D721Med (cell line): ENCODE data around the gene GFER.

Source experiments
- DNase-seq: peaks from one replicate; pipeline ENCODE4 v3.0.0; 2011; ENCODE audit warnings: low spot score; ENCODE audit not compliant: insufficient read length
- FAIRE-seq: peaks from 2 replicates; lab custom pipeline; 2011; peaks lifted over from hg19 to GRCh38; lab: Jason Lieb, UNC
- TF ChIP-seq, protein P1 (sequence below): IDR thresholded peaks from 2 replicates; pipeline ENCODE4 v1.5.1; 2012; ENCODE audit warnings: mild to moderate bottlenecking, control low read depth; ENCODE audit not compliant: insufficient read depth; ENCODE audit errors: missing control alignments

The GFER gene

DNA sequence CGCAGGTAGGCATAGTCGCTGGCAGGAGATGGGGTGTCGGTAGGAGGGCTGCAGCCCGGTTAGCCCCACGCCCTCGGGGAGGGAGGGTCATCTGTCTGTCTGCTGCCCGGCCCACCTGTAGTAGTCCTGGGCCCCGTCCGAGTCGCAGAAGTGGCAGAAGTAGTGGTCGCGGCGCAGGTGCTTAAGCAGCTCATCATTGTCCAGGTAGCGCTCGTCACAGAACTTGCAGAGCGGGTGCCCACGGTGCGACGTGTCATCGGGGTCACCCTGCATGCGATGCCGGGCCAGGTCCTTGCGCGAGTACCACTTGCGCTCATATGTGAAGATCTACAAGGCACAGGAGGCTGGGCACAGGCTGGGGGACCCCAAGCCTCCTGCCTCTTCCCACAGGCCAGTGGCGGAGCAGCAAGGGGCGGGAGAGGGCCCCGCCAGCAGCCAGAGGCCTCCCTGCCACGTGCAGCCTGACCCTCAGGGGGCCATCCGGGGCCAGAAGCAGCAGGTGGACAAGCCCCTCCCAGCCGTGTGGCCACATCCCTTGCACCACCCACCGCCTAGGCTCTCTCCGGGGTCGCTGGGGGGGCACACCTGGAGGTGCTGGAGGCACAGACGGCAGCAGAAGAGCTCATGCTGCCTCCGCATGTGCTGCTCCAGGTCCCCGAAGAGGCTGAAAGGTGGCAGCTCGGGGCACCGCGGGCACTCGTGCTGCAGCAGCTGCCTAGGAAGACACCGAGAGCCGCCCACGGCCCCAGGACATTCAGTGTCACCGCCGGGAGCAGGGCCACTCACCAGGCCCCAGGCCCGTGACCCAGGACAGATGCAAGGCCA lies 18.6 kb downstream of the GFER start:
- FAIRE-seq: no peak
- DNase-seq: no peak
- TF ChIP-seq, protein P1, sequence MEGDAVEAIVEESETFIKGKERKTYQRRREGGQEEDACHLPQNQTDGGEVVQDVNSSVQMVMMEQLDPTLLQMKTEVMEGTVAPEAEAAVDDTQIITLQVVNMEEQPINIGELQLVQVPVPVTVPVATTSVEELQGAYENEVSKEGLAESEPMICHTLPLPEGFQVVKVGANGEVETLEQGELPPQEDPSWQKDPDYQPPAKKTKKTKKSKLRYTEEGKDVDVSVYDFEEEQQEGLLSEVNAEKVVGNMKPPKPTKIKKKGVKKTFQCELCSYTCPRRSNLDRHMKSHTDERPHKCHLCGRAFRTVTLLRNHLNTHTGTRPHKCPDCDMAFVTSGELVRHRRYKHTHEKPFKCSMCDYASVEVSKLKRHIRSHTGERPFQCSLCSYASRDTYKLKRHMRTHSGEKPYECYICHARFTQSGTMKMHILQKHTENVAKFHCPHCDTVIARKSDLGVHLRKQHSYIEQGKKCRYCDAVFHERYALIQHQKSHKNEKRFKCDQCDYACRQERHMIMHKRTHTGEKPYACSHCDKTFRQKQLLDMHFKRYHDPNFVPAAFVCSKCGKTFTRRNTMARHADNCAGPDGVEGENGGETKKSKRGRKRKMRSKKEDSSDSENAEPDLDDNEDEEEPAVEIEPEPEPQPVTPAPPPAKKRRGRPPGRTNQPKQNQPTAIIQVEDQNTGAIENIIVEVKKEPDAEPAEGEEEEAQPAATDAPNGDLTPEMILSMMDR: no peak

DNA sequence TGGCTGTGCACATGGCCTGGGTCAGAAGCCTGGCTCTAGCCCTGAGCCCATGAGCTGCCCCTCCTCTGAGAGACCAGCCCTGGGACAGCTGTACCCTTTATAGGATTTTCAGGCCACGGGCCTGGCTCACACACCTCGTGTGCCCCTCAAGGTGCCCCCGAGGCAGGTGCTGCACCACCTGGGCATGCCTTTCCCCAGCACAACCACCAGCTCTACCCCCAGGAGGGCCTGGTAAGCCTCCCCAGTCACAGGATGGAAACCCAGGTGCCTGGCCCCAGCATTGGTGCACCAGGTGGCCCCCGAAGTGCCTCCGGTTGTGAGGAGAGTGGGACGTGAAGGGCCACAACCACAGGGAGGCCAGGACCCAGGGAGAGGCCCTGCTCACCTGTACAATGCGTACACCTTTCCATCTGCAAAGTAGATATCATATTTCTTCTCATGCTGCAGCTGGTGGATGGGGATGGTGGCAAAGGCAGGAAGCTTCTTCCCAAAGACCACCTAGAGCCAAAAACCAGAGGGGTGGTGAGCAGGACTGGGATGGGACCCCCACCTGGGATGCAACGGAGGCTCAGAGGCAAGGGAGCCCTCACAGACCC lies 19.3 kb downstream of the GFER start:
- TF ChIP-seq, protein P1: no peak
- FAIRE-seq (no peak), DNase-seq (no peak)

- FAIRE-seq: no peak
- TF ChIP-seq, protein P1: peak; percentile 85
- DNase-seq: peak; percentile 96
These were observed 20.0 kb downstream of the GFER start for GRCh38 chr16:2003827-2004641.

DNA sequence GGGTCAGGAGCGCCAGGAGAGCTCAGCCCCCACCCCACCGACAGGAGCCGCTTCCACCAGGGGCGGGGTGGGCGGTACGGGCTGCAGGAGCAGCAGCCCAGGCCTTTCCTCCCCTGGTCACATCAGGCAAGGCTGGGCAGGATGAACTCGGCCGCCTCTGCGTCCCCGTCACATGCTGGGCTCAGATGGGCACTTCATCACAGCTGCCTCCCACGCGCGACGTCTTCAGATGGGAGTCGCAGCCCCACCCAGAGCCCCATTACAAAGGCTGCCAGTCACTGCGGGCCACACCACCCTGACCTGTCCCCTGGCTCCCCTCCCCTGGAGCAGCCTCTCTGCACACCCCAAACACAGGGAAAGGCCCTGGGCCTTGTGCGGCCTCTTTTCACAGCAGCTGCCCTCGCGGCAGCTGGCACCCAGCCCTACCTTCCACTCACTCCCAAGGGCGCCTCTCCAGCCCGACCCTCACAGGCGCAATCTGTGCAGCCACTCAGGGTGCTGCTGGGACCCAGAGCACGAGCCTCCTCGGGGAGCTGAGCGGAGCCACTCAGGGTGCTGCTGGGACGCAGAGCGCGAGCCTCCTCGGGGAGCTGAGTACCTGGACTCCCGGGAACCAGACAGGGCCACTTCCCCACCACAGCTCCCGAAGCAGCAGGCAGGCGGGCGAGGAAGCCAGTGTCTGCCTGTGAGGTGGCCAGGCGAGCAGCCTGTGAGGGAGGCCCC lies 21.0 kb downstream of the GFER start:
- no peak for FAIRE-seq
- no peak for DNase-seq
- TF ChIP-seq, protein P1: no peak

- DNase-seq (no peak), FAIRE-seq (no peak)
- TF ChIP-seq, protein P1: peak; percentile 69
These were observed 21.7 kb downstream of the GFER start for GRCh38 chr16:2005646-2006045.

DNA sequence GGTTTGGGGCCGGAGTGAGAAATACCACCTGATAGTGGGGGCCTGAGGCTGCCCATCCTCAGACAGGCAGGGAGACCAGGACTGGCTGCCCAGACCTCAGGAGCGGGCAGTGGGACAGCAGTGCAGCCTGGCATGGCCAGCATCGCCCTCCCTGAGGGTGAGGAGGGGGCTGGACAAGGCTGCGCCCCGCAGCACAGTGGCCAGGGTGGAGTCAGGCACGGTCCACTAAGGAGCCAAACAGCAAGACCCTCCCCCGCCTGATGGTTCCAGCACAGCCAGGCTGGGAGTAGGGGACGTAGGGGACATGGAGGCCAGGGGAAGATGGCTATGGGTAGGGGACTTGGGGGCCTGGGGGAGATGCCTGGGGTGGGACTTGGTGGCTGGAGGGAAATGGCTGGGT lies 22.3 kb downstream of the GFER start:
- FAIRE-seq: no peak
- DNase-seq: no peak
- TF ChIP-seq, protein P1: no peak
